NB4 (cell line): Measurements from ENCODE around the gene ABCE1.

Experiments used
- CTCF ChIP-seq: IDR thresholded peaks from one replicate; pipeline ENCODE4 v1.5.1; 2012; ENCODE audit warnings: low read depth, low read length
- POLR2A ChIP-seq: IDR thresholded peaks from 2 replicates; pipeline ENCODE4 v1.6.1; 2011; ENCODE audit warnings: mild to moderate bottlenecking; ENCODE audit not compliant: insufficient read length; ENCODE audit errors: extremely low read depth

DNA sequence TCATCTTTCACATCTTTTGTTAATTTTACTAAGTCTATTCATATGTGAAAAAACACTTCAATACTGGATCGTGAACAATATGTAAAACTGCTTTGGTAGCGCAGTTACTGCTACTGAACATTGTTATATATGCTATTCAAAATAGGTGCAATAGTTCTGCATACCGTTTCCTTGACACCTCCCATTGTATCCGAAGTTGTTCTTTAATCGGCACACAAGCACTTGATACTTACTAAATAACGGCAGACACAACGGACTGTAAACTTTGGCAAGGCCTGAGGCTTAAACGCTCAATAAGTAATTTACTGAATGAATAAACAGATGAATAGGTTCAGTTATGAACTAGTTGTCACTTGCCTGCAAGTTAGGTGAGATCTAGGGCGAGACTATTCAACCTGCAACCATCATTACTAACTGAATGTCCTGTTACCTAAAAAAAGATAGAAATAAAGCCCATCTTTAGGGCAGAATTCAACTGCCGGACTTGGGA is 735 bp upstream of the ABCE1 start:
- no peak for TF ChIP-seq POLR2A
- TF ChIP-seq CTCF: no peak
